ENCODE data around the gene PIGO. TPM values are rescaled to one million over a fixed set of nuclear protein-coding genes. Genes with fewer than 3 reads are reported as not detected.

PIGO gene
- total and polyA plus RNA-seq, 2 of the 8 experiments (the other 6 are each of a cell fraction or from before 2014, with no cell fraction given), result 20.5 to 31.3 TPM

GRCh38 chr9:35142037-35142436 lies 45.6 kb upstream of the PIGO start:
- Histone ChIP-seq H4K91ac (replicated peaks; ENCODE audit: insufficient read length, low read length) (no peak overlapping the region), H3K36me3 (ENCODE audit: control insufficient read depth in 2 of 4, insufficient read depth in 4 of 4, low read length in 3 of 4) (no peaks in the 10 kb centered on the region), H2BK12ac (ENCODE audit: low read depth, low read length) (no peak overlapping the region), H3K4me2 (ENCODE audit: insufficient read depth in 1 of 2, low read depth in 2 of 2, low read length in 2 of 2) (no peak overlapping the region), H3K23me2 (ENCODE audit: low read depth, low read length) (no peaks in the 10 kb centered on the region), H3K79me1 (ENCODE audit: low read depth, low read length) (no peaks in the 10 kb centered on the region), H4K8ac (ENCODE audit: extremely low read depth, insufficient read depth, low read length) (no peak overlapping the region), H2BK15ac (ENCODE audit: low read length) (no peak overlapping the region), H2AK5ac (ENCODE audit: low read depth, low read length) (no peak overlapping the region), H3K9me3 (ENCODE audit: insufficient read depth in 2 of 2, low read depth in 1 of 2, low read length in 1 of 2) (peaks cover 35 to 45% of the 10 kb centered on the region in 2 experiments), H3K4ac (replicated peaks; ENCODE audit: insufficient read length, low read depth, low read length) (no peak overlapping the region), H3K18ac (ENCODE audit: extremely low read depth, low read length) (no peak overlapping the region), H2BK20ac (ENCODE audit: low read length) (no peak overlapping the region), H4K20me1 (replicated peaks in 1 of 2; ENCODE audit: control insufficient read depth in 1 of 2, insufficient read depth in 2 of 2, low read length in 2 of 2) (no peaks in the 10 kb centered on the region), H4K5ac (ENCODE audit: insufficient read length, low read depth, low read length) (no peak overlapping the region), H3K56ac (replicated peaks; ENCODE audit: insufficient read length, low read depth, low read length) (no peak overlapping the region), H3K14ac (ENCODE audit: insufficient read length) (no peak overlapping the region), H3K79me2 (ENCODE audit: control insufficient read depth in 1 of 2, insufficient read depth in 2 of 2, low read length in 2 of 2) (no peaks in the 10 kb centered on the region), H3K9ac (replicated peaks in 1 of 4; ENCODE audit: extremely low read depth in 1 of 4, low read depth in 3 of 4, low read length in 3 of 4) (no peak overlapping the region), H2BK120ac (replicated peaks; ENCODE audit: low read depth, low read length) (no peak overlapping the region), H3K27me3 (replicated peaks in 1 of 4; ENCODE audit: control insufficient read depth in 3 of 4, extremely low read depth in 1 of 4, insufficient read depth in 3 of 4, low read length in 3 of 4) (no peaks in the 10 kb centered on the region), H3K4me1 (replicated peaks in 1 of 4; ENCODE audit: control insufficient read depth in 3 of 4, insufficient read depth in 4 of 4, low read length in 3 of 4) (no peaks in the 10 kb centered on the region), H3K27ac (ENCODE audit: low read depth, low read length) (no peak overlapping the region), H2AFZ (ENCODE audit: low read length) (no peak overlapping the region), H3K23ac (ENCODE audit: insufficient read length) (no peak overlapping the region), H2BK5ac (ENCODE audit: low read depth, low read length) (no peak overlapping the region), H3K4me3 (ENCODE audit: extremely low read depth in 1 of 4, insufficient read depth in 2 of 4, low read depth in 3 of 4, low read length in 4 of 4) (no peak overlapping the region)
- 91% methylated on average over 5 of the region's 5 CpGs; no CpG with 5 or more reads in 1 of the 2 experiments for WGBS, 2 experiments (ENCODE audit: extremely low coverage in 1 of 2, insufficient coverage in 1 of 2, insufficient read length in 1 of 2, insufficient replicate concordance in 2 of 2, low coverage in 1 of 2, low lambda C conversion rate in 2 of 2, missing lambda C conversion rate in 1 of 2)
- no peak for DNase-seq (ENCODE audit: low read depth in 1 of 2, low spot score in 2 of 2)
- ChIA-PET POLR2A (ENCODE audit: partially characterized antibody) (interaction anchor here (0.6 to 1.7 kb wide), 2 partner anchors 20 to 28 kb away, joined by 3 to 4 read pairs; partner anchors contain the start of gene UNC13B), CTCF (ENCODE audit: partially characterized antibody) (interaction anchor here (0.7 to 1.4 kb wide), 4 partner anchors 11 to 132 kb away, joined by 3 to 5 read pairs (median 4); no protein-coding TSS in a partner anchor)
- FAIRE-seq, result no peak
- TF ChIP-seq BCL11A (IDR thresholded peaks at IDR 0.05; ENCODE audit: low read depth in 2 of 2, low read length in 2 of 2) (no peak), RNF2 (IDR thresholded peaks at IDR 0.05; ENCODE audit: borderline replicate concordance, low read depth, low read length, missing control alignments, poor library complexity, severe bottlenecking) (no peak), JUND (IDR thresholded peaks at IDR 0.05; ENCODE audit: low read length) (no peak), CEBPB (IDR thresholded peaks at IDR 0.05; ENCODE audit: low read depth, low read length) (no peak), SIX5 (IDR thresholded peaks at IDR 0.05; ENCODE audit: low read depth, low read length) (no peak), SUZ12 (IDR thresholded peaks at IDR 0.05; ENCODE audit: low read length) (no peak), FOSL1 (IDR thresholded peaks at IDR 0.05; ENCODE audit: insufficient read depth, low read depth, low read length) (no peak), POU5F1 (IDR thresholded peaks at IDR 0.05; ENCODE audit: low read depth, low read length) (no peak)
